Mesodermal cell (in vitro differentiated cells): ENCODE data around the gene DLX3.

ENCODE experiments used
- H3K27ac ChIP-seq: 2 replicates; pipeline ENCODE4 v1.7.0; 2013; ENCODE audit warnings: mild to moderate bottlenecking, low read depth, low read length, moderate library complexity; ENCODE audit not compliant: severe bottlenecking
- H3K36me3 ChIP-seq: 2 replicates; pipeline ENCODE4 v1.7.1; 2013; ENCODE audit warnings: mild to moderate bottlenecking, low read length, moderate library complexity; ENCODE audit not compliant: control insufficient read depth, insufficient read depth
- H3K4me1 ChIP-seq: one replicate; pipeline ENCODE4 v1.7.1; 2013; ENCODE audit warnings: mild to moderate bottlenecking, low read length; ENCODE audit not compliant: insufficient read depth, control insufficient read depth, poor library complexity, severe bottlenecking
- H3K4me3 ChIP-seq: 2 replicates; pipeline ENCODE4 v1.7.0; 2013; ENCODE audit warnings: low read length, control low read depth, mild to moderate bottlenecking; ENCODE audit not compliant: insufficient read depth, poor library complexity, severe bottlenecking; ENCODE audit errors: extremely low read depth
- H3K9me3 ChIP-seq: 2 replicates; pipeline ENCODE4 v1.7.1; 2013; ENCODE audit warnings: mild to moderate bottlenecking, low read length, moderate library complexity; ENCODE audit not compliant: control insufficient read depth
- WGBS, 2 experiments: methylation state at CpG; one replicate each; pipeline ENCODE4 v1.1.5; 2013; ENCODE audit warnings: missing lambda C conversion rate in 2 of 2; ENCODE audit not compliant: insufficient coverage in 2 of 2; 5-methylcytosine and 5-hydroxymethylcytosine counted together

The DLX3 gene

GRCh38 chr17:49990921-49991320, 4.1 kb downstream of the DLX3 start:
- no peak overlapping the region for H3K27ac ChIP-seq
- H3K4me3 ChIP-seq: no peak overlapping the region
- WGBS, 2 experiments: 92 to 100% methylated on average over 1 to 6 of the region's 8 CpGs
- peaks cover 8% of the 10 kb centered on the region for H3K4me1 ChIP-seq
- no peaks in the 10 kb centered on the region for H3K36me3 ChIP-seq
- H3K9me3 ChIP-seq: no peaks in the 10 kb centered on the region

GRCh38 chr17:49990331-49990730, 4.7 kb downstream of the DLX3 start:
- H3K36me3 ChIP-seq: no peaks in the 10 kb centered on the region
- H3K4me1 ChIP-seq: peaks cover 8% of the 10 kb centered on the region
- no peaks in the 10 kb centered on the region for H3K9me3 ChIP-seq
- H3K4me3 ChIP-seq: no peak overlapping the region
- WGBS, 2 experiments: no CpG with 5 or more reads among the region's 3 CpGs
- no peak overlapping the region for H3K27ac ChIP-seq

- WGBS, 2 experiments: 92 to 95% methylated on average over 3 of the region's 4 CpGs
- Histone ChIP-seq H3K27ac (no peak overlapping the region), H3K4me3 (no peak overlapping the region), H3K9me3 (no peaks in the 10 kb centered on the region), H3K36me3 (no peaks in the 10 kb centered on the region), H3K4me1 (peaks cover 6% of the 10 kb centered on the region)
Observed at GRCh38 chr17:49989518-49989880, 5.5 kb downstream of the DLX3 start.

GRCh38 chr17:49987681-49988441, 7.2 kb downstream of the DLX3 start:
- 32 to 37% methylated on average over 8 to 12 of the region's 17 CpGs for WGBS, 2 experiments
- no peaks in the 10 kb centered on the region for H3K4me1 ChIP-seq
- H3K36me3 ChIP-seq: no peaks in the 10 kb centered on the region
- no peak overlapping the region for H3K4me3 ChIP-seq
- no peaks in the 10 kb centered on the region for H3K9me3 ChIP-seq
- no peak overlapping the region for H3K27ac ChIP-seq

GRCh38 chr17:49987290-49987585, 7.8 kb downstream of the DLX3 start:
- Histone ChIP-seq H3K4me1 (no peaks in the 10 kb centered on the region), H3K9me3 (no peaks in the 10 kb centered on the region), H3K36me3 (no peaks in the 10 kb centered on the region), H3K4me3 (no peak overlapping the region), H3K27ac (no peak overlapping the region)
- WGBS, 2 experiments: 100% methylated on average over 1 of the region's 2 CpGs

GRCh38 chr17:49986396-49987289, 8.4 kb downstream of the DLX3 start:
- no peaks in the 10 kb centered on the region for H3K36me3 ChIP-seq
- H3K9me3 ChIP-seq: no peaks in the 10 kb centered on the region
- no peak overlapping the region for H3K27ac ChIP-seq
- no peaks in the 10 kb centered on the region for H3K4me1 ChIP-seq
- 89 to 95% methylated on average over 2 to 5 of the region's 6 CpGs for WGBS, 2 experiments
- no peak overlapping the region for H3K4me3 ChIP-seq

GRCh38 chr17:49985310-49985990, 9.6 kb downstream of the DLX3 start:
- WGBS, 2 experiments: 80 to 84% methylated on average over 2 of the region's 3 CpGs

GRCh38 chr17:49984776-49985175, 10.2 kb downstream of the DLX3 start:
- H3K27ac ChIP-seq: no peak overlapping the region
- H3K9me3 ChIP-seq: no peaks in the 10 kb centered on the region
- H3K36me3 ChIP-seq: no peaks in the 10 kb centered on the region
- no peak overlapping the region for H3K4me3 ChIP-seq
- 86 to 100% methylated on average over 1 to 2 of the region's 2 CpGs for WGBS, 2 experiments
- H3K4me1 ChIP-seq: peaks cover 5% of the 10 kb centered on the region

More at GRCh38 chr17:49985310-49985990, 9.6 kb downstream of the DLX3 start:
- Histone ChIP-seq H3K36me3 (no peaks in the 10 kb centered on the region), H3K9me3 (no peaks in the 10 kb centered on the region), H3K27ac (no peak overlapping the region), H3K4me1 (peaks cover 2% of the 10 kb centered on the region), H3K4me3 (no peak overlapping the region)

- H3K4me3 ChIP-seq: no peak overlapping the region
- H3K27ac ChIP-seq: no peak overlapping the region
- no peaks in the 10 kb centered on the region for H3K9me3 ChIP-seq
- 63% methylated on average over 3 of the region's 3 CpGs; no CpG with 5 or more reads in 1 of the 2 experiments for WGBS, 2 experiments
- H3K36me3 ChIP-seq: no peaks in the 10 kb centered on the region
- peaks cover 5% of the 10 kb centered on the region for H3K4me1 ChIP-seq
Observed at GRCh38 chr17:49984283-49984682, 10.7 kb downstream of the DLX3 start.

- Histone ChIP-seq H3K36me3 (no peaks in the 10 kb centered on the region), H3K27ac (no peak overlapping the region), H3K4me3 (no peak overlapping the region), H3K9me3 (no peaks in the 10 kb centered on the region), H3K4me1 (peaks cover 25% of the 10 kb centered on the region)
- 6 to 12% methylated on average over 7 of the region's 7 CpGs for WGBS, 2 experiments
Observed at GRCh38 chr17:49980703-49981197, 14.3 kb downstream of the DLX3 start.
